Activated CD4-positive, CD25-positive, alpha-beta regulatory T cell treated with anti-CD3 and anti-CD28 coated beads, Interleukin-2, amount 50 U/mL, for 16 hours (primary cell): ENCODE data around the gene GPR153.

Source experiments
- DNase-seq: peaks from one replicate; pipeline ENCODE4 v3.0.0-alpha.2; 2020; ENCODE audit warnings: low read depth, low spot score

The GPR153 gene

DNA sequence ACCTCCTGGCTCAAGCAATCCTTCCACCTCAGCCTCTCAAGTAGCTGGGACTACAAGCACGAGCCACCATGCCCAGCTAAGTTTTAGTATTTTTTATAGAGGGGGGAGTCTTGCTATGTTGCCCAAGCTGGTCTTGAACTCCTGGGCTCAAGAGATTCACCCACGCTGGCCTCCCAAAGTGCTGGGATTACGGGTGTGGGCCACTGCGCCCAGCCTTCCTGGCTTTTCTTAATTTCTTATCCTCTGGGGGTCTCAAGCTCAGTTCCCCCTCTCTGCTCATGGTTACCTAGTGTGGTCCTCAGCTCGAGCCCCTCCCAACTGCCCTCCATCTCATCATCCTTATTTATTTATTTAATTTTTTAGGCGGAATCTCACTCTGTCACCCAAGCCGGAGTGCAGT is 58.6 kb downstream of the GPR153 start:
- no peak for DNase-seq

DNA sequence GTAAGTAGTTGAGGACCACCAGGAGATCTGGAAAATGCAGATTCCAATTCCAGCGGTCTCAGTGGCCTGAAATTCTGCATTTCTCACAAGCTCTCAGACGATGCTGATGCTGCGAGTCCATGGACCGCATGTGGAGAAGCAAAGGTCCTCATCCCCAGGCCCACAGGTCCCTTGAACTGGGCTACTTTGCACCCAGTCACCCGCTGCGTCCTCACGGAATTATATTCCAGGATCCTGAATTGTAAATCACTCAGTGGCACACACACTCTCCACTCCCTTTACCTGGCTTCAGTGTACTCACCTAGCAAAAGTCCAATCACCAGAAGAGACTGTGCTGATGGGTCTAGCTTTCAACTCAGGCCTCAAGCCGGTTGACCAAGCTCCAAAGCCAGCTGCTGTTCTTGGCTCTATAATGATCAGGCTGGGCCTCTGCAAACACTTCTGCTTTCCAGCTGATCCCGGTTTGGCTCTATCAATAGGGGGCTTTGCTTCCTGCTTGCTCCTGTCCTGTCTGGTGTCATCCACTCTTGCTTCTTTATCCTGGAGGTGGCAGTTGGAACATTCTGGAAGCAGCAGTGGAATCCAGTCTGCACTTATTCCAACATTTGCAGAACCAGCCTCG is 60.6 kb downstream of the GPR153 start:
- DNase-seq: no peak

DNA sequence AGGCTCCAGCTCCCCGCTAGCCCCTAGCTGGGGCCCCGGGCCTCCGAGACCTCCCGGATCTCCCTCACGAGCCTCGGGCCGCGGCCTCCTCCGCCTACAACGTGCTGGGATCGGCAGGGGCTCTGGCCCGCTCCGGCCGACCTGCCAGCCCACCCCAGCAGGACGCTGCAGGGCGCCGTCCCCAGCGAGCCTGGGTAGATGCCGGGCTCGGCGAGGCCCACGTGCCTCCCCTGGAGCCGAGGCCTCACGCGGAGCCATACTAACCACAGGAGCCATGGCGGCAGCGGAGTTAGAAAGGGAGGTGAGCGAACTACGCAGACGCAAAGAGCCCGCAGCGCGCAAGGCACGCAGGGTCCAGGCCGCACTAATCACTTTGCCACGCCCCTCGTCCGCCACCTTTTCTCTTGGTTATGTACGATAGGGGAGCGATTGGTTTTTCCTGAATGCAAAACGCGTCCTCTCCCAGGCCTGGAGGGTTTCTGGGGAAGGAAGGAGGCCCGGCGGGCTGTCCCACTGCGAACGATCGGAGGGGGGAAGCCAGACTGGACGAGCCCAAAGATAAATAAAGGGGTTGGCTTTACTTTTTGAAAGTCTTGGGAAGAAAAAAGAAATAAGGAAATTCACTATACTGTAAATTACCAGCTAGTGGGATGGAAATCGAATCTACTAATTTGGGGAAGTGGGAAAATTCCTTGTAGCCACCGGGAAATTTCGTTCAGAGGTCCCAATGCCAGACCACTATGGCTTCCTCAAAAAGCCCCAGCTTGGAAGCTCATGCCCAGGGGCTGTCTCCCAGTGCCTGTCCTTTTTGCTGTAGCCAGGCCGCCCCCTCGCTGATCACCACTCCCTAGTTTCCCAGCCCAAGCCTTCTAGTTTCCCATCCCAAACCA is 61.4 kb downstream of the GPR153 start, which contains the start of gene RPL22:
Gene RPL22, minus strand, starts transcription at position 298 of the 890 bp plus-strand sequence. Its CDS starts 22 bp downstream, at position 276.
- DNase-seq: peak; percentile 92

DNA sequence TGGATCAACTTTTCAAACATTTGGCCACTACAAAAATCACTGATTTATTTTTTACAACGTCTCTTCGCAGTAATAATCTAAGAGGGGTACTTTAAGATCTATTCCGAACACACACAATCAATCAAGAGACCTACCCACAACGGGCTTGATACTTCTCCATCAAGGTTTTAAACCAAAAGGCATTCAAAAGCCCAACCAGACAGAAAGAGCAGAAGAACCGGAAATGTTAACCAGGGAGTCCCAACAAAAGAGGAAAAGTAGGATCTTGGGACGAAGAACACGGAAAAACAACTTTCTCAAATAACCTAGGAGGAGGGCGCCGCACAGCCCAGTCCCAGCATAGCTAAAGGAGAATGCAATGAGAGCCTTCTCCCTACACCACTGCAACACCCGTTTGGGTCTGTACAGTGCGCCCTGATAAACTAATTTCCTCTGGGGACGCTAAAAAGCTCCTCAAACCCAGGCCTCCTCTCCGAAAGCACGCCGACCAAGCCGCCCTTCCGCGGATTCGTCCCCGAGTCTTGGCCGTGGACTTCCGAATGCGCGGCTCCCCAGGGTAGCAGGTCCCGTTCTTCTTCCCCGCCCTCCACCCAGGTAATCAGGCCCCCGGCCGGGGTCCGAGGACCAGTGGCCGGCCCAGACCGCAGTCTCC is 62.1 kb downstream of the GPR153 start:
- no peak for DNase-seq

DNA sequence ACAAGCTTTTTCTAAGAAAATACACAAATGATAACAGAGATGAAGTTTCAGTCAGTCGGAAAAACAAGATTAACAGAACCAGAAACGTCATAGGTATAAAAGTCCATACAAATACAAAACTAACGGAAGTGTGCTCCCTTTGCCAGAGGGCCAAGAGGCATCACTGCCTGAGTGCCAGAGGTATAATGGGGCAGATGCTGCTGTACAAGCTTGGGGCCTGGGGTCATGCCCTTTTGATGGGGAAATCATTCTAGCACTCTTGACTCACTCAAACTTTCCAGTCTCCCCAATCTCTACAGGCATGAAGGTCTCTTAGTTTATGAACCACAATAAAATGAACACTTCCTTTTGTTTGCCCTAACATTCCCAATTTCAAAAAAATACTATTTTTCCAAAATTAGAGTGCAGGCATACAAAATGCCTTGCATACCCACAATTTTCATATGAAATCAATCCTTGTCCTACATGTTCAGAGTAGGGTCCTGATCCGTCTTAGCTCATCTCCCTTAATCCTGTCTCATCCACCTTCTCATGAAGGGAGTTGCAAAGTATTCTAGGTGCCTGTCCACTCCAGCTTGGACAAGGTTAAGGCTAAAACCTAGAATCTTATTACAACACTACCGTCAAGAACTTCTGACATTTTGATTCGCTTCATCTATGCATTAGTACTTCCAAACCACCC is 63.0 kb downstream of the GPR153 start:
- no peak for DNase-seq
